AG09309 (cell line): Measurements from ENCODE around the gene CCDC190.
"Not testable (repeated sequence)": the region's sequence is repeated elsewhere in the genome, so short reads cannot be mapped to it uniquely, and the experiment has no call there.

Experiments
- DNase-seq: peaks from one replicate; pipeline ENCODE4 v3.0.0-alpha.2; 2010; ENCODE audit warnings: low read depth
- H3K4me3 ChIP-seq: 2 replicates; pipeline ENCODE4 v1.5.1; 2011; ENCODE audit warnings: mild to moderate bottlenecking, low read depth, low read length, moderate library complexity; ENCODE audit not compliant: control insufficient read depth
- CTCF ChIP-seq: IDR thresholded peaks from 2 replicates; pipeline ENCODE4 v1.5.1; 2011; ENCODE audit warnings: mild to moderate bottlenecking, low read depth, low read length, inconsistent platforms; ENCODE audit not compliant: insufficient read depth, control insufficient read depth; ENCODE audit errors: missing control alignments

Gene CCDC190

GRCh38 chr1:162881590-162881989, 20.6 kb upstream of the CCDC190 start:
- no peak for DNase-seq
- TF ChIP-seq CTCF = no peak
- H3K4me3 ChIP-seq = no peak overlapping the region

GRCh38 chr1:162880617-162881016, 19.6 kb upstream of the CCDC190 start:
- DNase-seq, H3K4me3 ChIP-seq: not testable (repeated sequence)

GRCh38 chr1:162878000-162878596, 17.1 kb upstream of the CCDC190 start:
- DNase-seq = peak; percentile 38
- no peak overlapping the region for H3K4me3 ChIP-seq
- peak; percentile 85 for TF ChIP-seq CTCF

GRCh38 chr1:162877412-162877811, 16.4 kb upstream of the CCDC190 start:
- no peak overlapping the region for H3K4me3 ChIP-seq
- no peak for DNase-seq
- no peak for TF ChIP-seq CTCF

- no peak for TF ChIP-seq CTCF
- DNase-seq = no peak
- H3K4me3 ChIP-seq = no peak overlapping the region
Observed at GRCh38 chr1:162876751-162877150, 15.8 kb upstream of the CCDC190 start.

GRCh38 chr1:162873671-162874666, 13.0 kb upstream of the CCDC190 start:
- TF ChIP-seq CTCF = peak; percentile 46
- H3K4me3 ChIP-seq = no peak overlapping the region
- DNase-seq = peak; percentile 55

- TF ChIP-seq CTCF = no peak
- no peak for DNase-seq
- H3K4me3 ChIP-seq = no peak overlapping the region
Observed at GRCh38 chr1:162872981-162873380, 12.0 kb upstream of the CCDC190 start.

- DNase-seq, H3K4me3 ChIP-seq: not testable (repeated sequence)
Observed at GRCh38 chr1:162871417-162871816, 10.4 kb upstream of the CCDC190 start.
